NOMO-1 treated with dmso at 0.1 percent for 144 hours (cell line): Measurements from ENCODE around the gene ATP6V1B1.

Experiments used
- DNase-seq: peaks from one replicate; lab custom pipeline; 2025; ENCODE audit not compliant: unreplicated experiment; lab: John Stamatoyannopoulos, UW

Gene ATP6V1B1

GRCh38 chr2:70901227-70902066 lies 34.3 kb upstream of the ATP6V1B1 start:
- DNase-seq: no peak

GRCh38 chr2:70902067-70902442 lies 33.6 kb upstream of the ATP6V1B1 start:
- DNase-seq: no peak

GRCh38 chr2:70902579-70902978 lies 33.1 kb upstream of the ATP6V1B1 start:
- no peak for DNase-seq

- DNase-seq: no peak
Measured at GRCh38 chr2:70903171-70903570, 32.5 kb upstream of the ATP6V1B1 start.

GRCh38 chr2:70903641-70904340 lies 31.9 kb upstream of the ATP6V1B1 start:
- no peak for DNase-seq

- no peak for DNase-seq
Measured at GRCh38 chr2:70904371-70905216, 31.1 kb upstream of the ATP6V1B1 start.

GRCh38 chr2:70905443-70906421 lies 30.0 kb upstream of the ATP6V1B1 start:
- DNase-seq: no peak

GRCh38 chr2:70906439-70907005 lies 29.2 kb upstream of the ATP6V1B1 start:
- no peak for DNase-seq

GRCh38 chr2:70907130-70908057 lies 28.3 kb upstream of the ATP6V1B1 start:
- peak; percentile 53 for DNase-seq

GRCh38 chr2:70916291-70916690 lies 19.4 kb upstream of the ATP6V1B1 start:
- DNase-seq: peak; percentile 10

GRCh38 chr2:70918016-70918415 lies 17.7 kb upstream of the ATP6V1B1 start:
- DNase-seq: no peak

GRCh38 chr2:70919672-70920366 lies 15.9 kb upstream of the ATP6V1B1 start:
- peak; percentile 49 for DNase-seq

- DNase-seq: no peak
Measured at GRCh38 chr2:70920367-70920715, 15.4 kb upstream of the ATP6V1B1 start.

- no peak for DNase-seq
Measured at GRCh38 chr2:70921031-70921430, 14.7 kb upstream of the ATP6V1B1 start.

GRCh38 chr2:70921839-70922234 lies 13.9 kb upstream of the ATP6V1B1 start:
- DNase-seq: no peak

GRCh38 chr2:70922235-70923234 lies 13.2 kb upstream of the ATP6V1B1 start:
- no peak for DNase-seq

- no peak for DNase-seq
Measured at GRCh38 chr2:70923378-70924015, 12.2 kb upstream of the ATP6V1B1 start.
